Measurements from ENCODE around the gene B3GNT8. TPM values are rescaled to one million over a fixed set of nuclear protein-coding genes. Genes with fewer than 3 reads are reported as not detected.

The B3GNT8 gene
- polyA plus RNA-seq, 4 donors, result 27.5 to 125 (median 53.8) TPM

- peak overlapping the region in 2 of 3 donors; percentile 80 to 91 for H3K27ac ChIP-seq (ENCODE audit: low read depth in 1 of 3, low read length in 2 of 3)
- peaks cover 2 to 79% (median 10%) of the 10 kb centered on the region in 3 donors for H3K36me3 ChIP-seq (ENCODE audit: control insufficient read depth in 3 of 3, insufficient read depth in 2 of 3, low read depth in 1 of 3, low read length in 3 of 3)
- peaks cover 2 to 61% (median 5%) of the 10 kb centered on the region in 3 donors for H3K4me1 ChIP-seq (ENCODE audit: control insufficient read depth in 3 of 3, insufficient read depth in 2 of 3, low read depth in 1 of 3, low read length in 2 of 3)
- peak overlapping the region in 2 of 3 donors; percentile 76 to 78 for H3K4me3 ChIP-seq (ENCODE audit: low read depth in 1 of 3, low read length in 3 of 3)
- no peak for FAIRE-seq
- DNase-seq, result peak in 1 of 2 donors; percentile 47
- H3K9me3 ChIP-seq (ENCODE audit: control insufficient read depth in 2 of 2, insufficient read depth in 1 of 2, low read depth in 1 of 2, low read length in 1 of 2), result no peaks in the 10 kb centered on the region
- no peaks in the 10 kb centered on the region for H3K27me3 ChIP-seq (ENCODE audit: control insufficient read depth in 3 of 3, insufficient read depth in 3 of 3, low read length in 3 of 3)
- 26 to 60% (median 39%) methylated on average over 19 to 21 of the region's 21 CpGs for WGBS, 3 donors
Measured at GRCh38 chr19:41424335-41425173, 2.6 kb downstream of the B3GNT8 start.

GRCh38 chr19:41422955-41423354, 4.2 kb downstream of the B3GNT8 start:
- no peak for DNase-seq
- Histone ChIP-seq H3K4me1 (ENCODE audit: control insufficient read depth in 3 of 3, insufficient read depth in 2 of 3, low read depth in 1 of 3, low read length in 2 of 3) (peaks cover 2 to 47% (median 5%) of the 10 kb centered on the region in 3 donors), H3K27ac (ENCODE audit: low read depth in 1 of 3, low read length in 2 of 3) (no peak overlapping the region), H3K36me3 (ENCODE audit: control insufficient read depth in 3 of 3, insufficient read depth in 2 of 3, low read depth in 1 of 3, low read length in 3 of 3) (peaks cover 5 to 85% (median 12%) of the 10 kb centered on the region in 3 donors), H3K9me3 (ENCODE audit: control insufficient read depth in 2 of 2, insufficient read depth in 1 of 2, low read depth in 1 of 2, low read length in 1 of 2) (no peaks in the 10 kb centered on the region), H3K27me3 (ENCODE audit: control insufficient read depth in 3 of 3, insufficient read depth in 3 of 3, low read length in 3 of 3) (no peaks in the 10 kb centered on the region), H3K4me3 (ENCODE audit: low read depth in 1 of 3, low read length in 3 of 3) (no peak overlapping the region)
- 90 to 91% (median 91%) methylated on average over 12 of the region's 12 CpGs for WGBS, 3 donors
- FAIRE-seq, result no peak

GRCh38 chr19:41422456-41422855, 4.7 kb downstream of the B3GNT8 start:
- H3K9me3 ChIP-seq (ENCODE audit: control insufficient read depth in 2 of 2, insufficient read depth in 1 of 2, low read depth in 1 of 2, low read length in 1 of 2), result no peaks in the 10 kb centered on the region
- FAIRE-seq (no peak), DNase-seq (no peak)
- H3K4me3 ChIP-seq (ENCODE audit: low read depth in 1 of 3, low read length in 3 of 3), result no peak overlapping the region
- WGBS, 3 donors, result 68 to 80% (median 76%) methylated on average over 18 of the region's 18 CpGs
- H3K36me3 ChIP-seq (ENCODE audit: control insufficient read depth in 3 of 3, insufficient read depth in 2 of 3, low read depth in 1 of 3, low read length in 3 of 3), result peaks cover 5 to 85% (median 12%) of the 10 kb centered on the region in 3 donors
- no peak overlapping the region for H3K27ac ChIP-seq (ENCODE audit: low read depth in 1 of 3, low read length in 2 of 3)
- no peaks in the 10 kb centered on the region for H3K27me3 ChIP-seq (ENCODE audit: control insufficient read depth in 3 of 3, insufficient read depth in 3 of 3, low read length in 3 of 3)
- peaks cover 2 to 47% (median 5%) of the 10 kb centered on the region in 3 donors for H3K4me1 ChIP-seq (ENCODE audit: control insufficient read depth in 3 of 3, insufficient read depth in 2 of 3, low read depth in 1 of 3, low read length in 2 of 3)

- Histone ChIP-seq H3K4me1 (ENCODE audit: control insufficient read depth in 3 of 3, insufficient read depth in 2 of 3, low read depth in 1 of 3, low read length in 2 of 3) (peaks cover 2 to 47% (median 5%) of the 10 kb centered on the region in 3 donors), H3K4me3 (ENCODE audit: low read depth in 1 of 3, low read length in 3 of 3) (no peak overlapping the region), H3K9me3 (ENCODE audit: control insufficient read depth in 2 of 2, insufficient read depth in 1 of 2, low read depth in 1 of 2, low read length in 1 of 2) (no peaks in the 10 kb centered on the region), H3K36me3 (ENCODE audit: control insufficient read depth in 3 of 3, insufficient read depth in 2 of 3, low read depth in 1 of 3, low read length in 3 of 3) (peaks cover 5 to 87% (median 12%) of the 10 kb centered on the region in 3 donors), H3K27me3 (ENCODE audit: control insufficient read depth in 3 of 3, insufficient read depth in 3 of 3, low read length in 3 of 3) (no peaks in the 10 kb centered on the region), H3K27ac (ENCODE audit: low read depth in 1 of 3, low read length in 2 of 3) (peak overlapping the region; percentile 38 to 52 (median 48))
- WGBS, 3 donors, result 91 to 95% (median 95%) methylated on average over 18 to 20 of the region's 20 CpGs
- DNase-seq (no peak), FAIRE-seq (no peak)
Measured at GRCh38 chr19:41421973-41422372, 5.2 kb downstream of the B3GNT8 start.

- FAIRE-seq, result no peak
- DNase-seq, result peak; percentile 82 to 83
- Histone ChIP-seq H3K4me3 (ENCODE audit: low read depth in 1 of 3, low read length in 3 of 3) (no peak overlapping the region), H3K27ac (ENCODE audit: low read depth in 1 of 3, low read length in 2 of 3) (peak overlapping the region; percentile 50 to 65 (median 52)), H3K4me1 (ENCODE audit: control insufficient read depth in 3 of 3, insufficient read depth in 2 of 3, low read depth in 1 of 3, low read length in 2 of 3) (peaks cover 1 to 45% (median 5%) of the 10 kb centered on the region in 3 donors), H3K27me3 (ENCODE audit: control insufficient read depth in 3 of 3, insufficient read depth in 3 of 3, low read length in 3 of 3) (no peaks in the 10 kb centered on the region), H3K9me3 (ENCODE audit: control insufficient read depth in 2 of 2, insufficient read depth in 1 of 2, low read depth in 1 of 2, low read length in 1 of 2) (peaks cover 0 to 6% of the 10 kb centered on the region in 2 donors), H3K36me3 (ENCODE audit: control insufficient read depth in 3 of 3, insufficient read depth in 2 of 3, low read depth in 1 of 3, low read length in 3 of 3) (peaks cover 5 to 91% (median 11%) of the 10 kb centered on the region in 3 donors)
- 15 to 63% (median 46%) methylated on average over 6 of the region's 6 CpGs for WGBS, 3 donors
Measured at GRCh38 chr19:41421314-41421713, 5.9 kb downstream of the B3GNT8 start.

- Histone ChIP-seq H3K27ac (ENCODE audit: low read depth in 1 of 3, low read length in 2 of 3) (peak overlapping the region; percentile 6 to 65 (median 50)), H3K9me3 (ENCODE audit: control insufficient read depth in 2 of 2, insufficient read depth in 1 of 2, low read depth in 1 of 2, low read length in 1 of 2) (peaks cover 0 to 10% of the 10 kb centered on the region in 2 donors), H3K36me3 (ENCODE audit: control insufficient read depth in 3 of 3, insufficient read depth in 2 of 3, low read depth in 1 of 3, low read length in 3 of 3) (peaks cover 5 to 89% (median 10%) of the 10 kb centered on the region in 3 donors), H3K27me3 (ENCODE audit: control insufficient read depth in 3 of 3, insufficient read depth in 3 of 3, low read length in 3 of 3) (no peaks in the 10 kb centered on the region), H3K4me3 (ENCODE audit: low read depth in 1 of 3, low read length in 3 of 3) (no peak overlapping the region), H3K4me1 (ENCODE audit: control insufficient read depth in 3 of 3, insufficient read depth in 2 of 3, low read depth in 1 of 3, low read length in 2 of 3) (peaks cover 0 to 37% (median 5%) of the 10 kb centered on the region in 3 donors)
- DNase-seq (no peak), FAIRE-seq (no peak)
- 58 to 73% (median 71%) methylated on average over 8 of the region's 8 CpGs for WGBS, 3 donors
Measured at GRCh38 chr19:41420101-41420880, 6.9 kb downstream of the B3GNT8 start.

- Histone ChIP-seq H3K9me3 (ENCODE audit: control insufficient read depth in 2 of 2, insufficient read depth in 1 of 2, low read depth in 1 of 2, low read length in 1 of 2) (peaks cover 0 to 10% of the 10 kb centered on the region in 2 donors), H3K4me3 (ENCODE audit: low read depth in 1 of 3, low read length in 3 of 3) (no peak overlapping the region), H3K27ac (ENCODE audit: low read depth in 1 of 3, low read length in 2 of 3) (peak overlapping the region; percentile 9 to 66 (median 63)), H3K27me3 (ENCODE audit: control insufficient read depth in 3 of 3, insufficient read depth in 3 of 3, low read length in 3 of 3) (no peaks in the 10 kb centered on the region), H3K4me1 (ENCODE audit: control insufficient read depth in 3 of 3, insufficient read depth in 2 of 3, low read depth in 1 of 3, low read length in 2 of 3) (peaks cover 0 to 28% (median 5%) of the 10 kb centered on the region in 3 donors), H3K36me3 (ENCODE audit: control insufficient read depth in 3 of 3, insufficient read depth in 2 of 3, low read depth in 1 of 3, low read length in 3 of 3) (peaks cover 3 to 87% (median 7%) of the 10 kb centered on the region in 3 donors)
- DNase-seq (peak; percentile 95 to 98), FAIRE-seq (no peak)
- 29 to 71% (median 44%) methylated on average over 12 of the region's 12 CpGs for WGBS, 3 donors
Measured at GRCh38 chr19:41416194-41416674, 10.9 kb downstream of the B3GNT8 start.

- FAIRE-seq, result no peak
- 73 to 89% (median 78%) methylated on average over 9 of the region's 9 CpGs for WGBS, 3 donors
- H3K4me1 ChIP-seq (ENCODE audit: control insufficient read depth in 3 of 3, insufficient read depth in 2 of 3, low read depth in 1 of 3, low read length in 2 of 3), result peaks cover 0 to 21% (median 4%) of the 10 kb centered on the region in 3 donors
- peaks cover 4 to 87% (median 7%) of the 10 kb centered on the region in 3 donors for H3K36me3 ChIP-seq (ENCODE audit: control insufficient read depth in 3 of 3, insufficient read depth in 2 of 3, low read depth in 1 of 3, low read length in 3 of 3)
- no peaks in the 10 kb centered on the region for H3K27me3 ChIP-seq (ENCODE audit: control insufficient read depth in 3 of 3, insufficient read depth in 3 of 3, low read length in 3 of 3)
- DNase-seq, result peak in 1 of 2 donors; percentile 38
- no peak overlapping the region for H3K4me3 ChIP-seq (ENCODE audit: low read depth in 1 of 3, low read length in 3 of 3)
- H3K9me3 ChIP-seq (ENCODE audit: control insufficient read depth in 2 of 2, insufficient read depth in 1 of 2, low read depth in 1 of 2, low read length in 1 of 2), result peaks cover 0 to 10% of the 10 kb centered on the region in 2 donors
- H3K27ac ChIP-seq (ENCODE audit: low read depth in 1 of 3, low read length in 2 of 3), result peak overlapping the region in 1 of 3 donors; percentile 28
Measured at GRCh38 chr19:41415154-41415571, 12.0 kb downstream of the B3GNT8 start.

Measured in small intestine (tissue), 7 donors.